OCI-LY1 (cell line): Measurements from ENCODE around the gene TRMT6.

Experiments
- CTCF ChIP-seq: fragments of 200-600 bp; sonication (generic), shearing (Covaris generic); IDR thresholded peaks from 2 replicates; pipeline ENCODE4 v1.5.1; 2017; ENCODE audit warnings: mild to moderate bottlenecking, antibody characterized with exemption, low read length, moderate library complexity, mixed read lengths
- EZH2 ChIP-seq: fragments of 200-600 bp; sonication (generic), shearing (Covaris generic); IDR thresholded peaks from 2 replicates; pipeline ENCODE4 v1.8.0; 2017; ENCODE audit warnings: borderline replicate concordance, mixed run types, mild to moderate bottlenecking, antibody characterized with exemption, low read length, moderate library complexity, mixed read lengths

- TF ChIP-seq EZH2 = no peak
- no peak for TF ChIP-seq CTCF
These were observed 50.9 kb downstream of the TRMT6 start for GRCh38 chr20:5899444-5899843.
